Liver (tissue), 9 donors: ENCODE data around the gene CLPSL1. TPM values are rescaled to one million over a fixed set of nuclear protein-coding genes. Genes with fewer than 3 reads are reported as not detected.

Source experiments
- DNase-seq: peaks from one replicate; pipeline ENCODE4 v3.0.0-alpha.2; 2017; ENCODE audit warnings: low spot score
- H3K27ac ChIP-seq, 2 donors: one replicate each; pipeline ENCODE4 v1.7.0; 2013; ENCODE audit warnings: inconsistent platforms in 2 of 2, low read length in 2 of 2, control low read depth in 1 of 2, low read depth in 1 of 2, mild to moderate bottlenecking in 1 of 2
- H3K27me3 ChIP-seq, 4 donors: one replicate each; pipeline versions ENCODE4 v1.6.1 to v1.7.0; 2013; ENCODE audit warnings: low read length in 3 of 4, inconsistent platforms in 1 of 4, mild to moderate bottlenecking in 1 of 4, moderate library complexity in 1 of 4; ENCODE audit not compliant: control insufficient read depth in 4 of 4, insufficient read depth in 4 of 4
- H3K36me3 ChIP-seq, 4 donors: one replicate each; pipeline versions ENCODE4 v1.6.1 to v1.7.0; 2013; ENCODE audit warnings: low read length in 3 of 4, mild to moderate bottlenecking in 3 of 4, low read depth in 1 of 4, moderate library complexity in 1 of 4; ENCODE audit not compliant: control insufficient read depth in 4 of 4, insufficient read depth in 3 of 4
- H3K4me1 ChIP-seq, 4 donors: one replicate each; pipeline versions ENCODE4 v1.6.1 to v1.7.0; 2013; ENCODE audit warnings: low read length in 3 of 4, mild to moderate bottlenecking in 3 of 4, moderate library complexity in 1 of 4; ENCODE audit not compliant: control insufficient read depth in 4 of 4, insufficient read depth in 4 of 4
- H3K4me3 ChIP-seq, 3 donors: one replicate each; pipeline versions ENCODE4 v1.6.1 to v1.7.0; 2013; ENCODE audit warnings: low read length in 3 of 3, control low read depth in 1 of 3, low read depth in 1 of 3, mild to moderate bottlenecking in 1 of 3
- H3K9ac ChIP-seq, 2 donors: one replicate each; pipeline ENCODE4 v1.7.0; 2013; ENCODE audit warnings: low read length in 2 of 2, mild to moderate bottlenecking in 2 of 2, moderate library complexity in 2 of 2, control low read depth in 1 of 2, low read depth in 1 of 2
- H3K9me3 ChIP-seq, 4 donors: one replicate each; pipeline versions ENCODE4 v1.6.1 to v1.7.0; 2013; ENCODE audit warnings: low read length in 3 of 4; ENCODE audit not compliant: control insufficient read depth in 4 of 4
- ATF3 ChIP-seq: IDR thresholded peaks from 2 replicates; pipeline ENCODE4 v1.6.1; 2016; ENCODE audit warnings: antibody characterized with exemption
- EGR1 ChIP-seq, 2 donors: IDR thresholded peaks; 2 replicates each; pipeline ENCODE4 v1.6.1; 2016 to 2018; ENCODE audit warnings: antibody characterized with exemption in 2 of 2, low read depth in 2 of 2
- FOXA1 ChIP-seq: IDR thresholded peaks from 2 replicates; pipeline ENCODE4 v1.6.1; 2016; ENCODE audit warnings: antibody characterized with exemption
- FOXA2 ChIP-seq: IDR thresholded peaks from 2 replicates; pipeline ENCODE4 v1.6.1; 2016; ENCODE audit warnings: antibody characterized with exemption
- GABPA ChIP-seq, 2 donors: IDR thresholded peaks in 1 of 2; conservative IDR thresholded peaks in 1 of 2; 2 replicates each; pipeline ENCODE4 v1.6.1; 2016; ENCODE audit warnings: antibody characterized with exemption in 2 of 2, mild to moderate bottlenecking in 1 of 2, moderate library complexity in 1 of 2
- HNF4A ChIP-seq, 2 donors: conservative IDR thresholded peaks; 2 replicates each; pipeline ENCODE4 v1.6.1; 2016; ENCODE audit warnings: antibody characterized with exemption in 2 of 2, mild to moderate bottlenecking in 2 of 2
- HNF4G ChIP-seq: IDR thresholded peaks from 2 replicates; pipeline ENCODE4 v1.6.1; 2016; ENCODE audit warnings: antibody characterized with exemption
- JUND ChIP-seq, 2 donors: IDR thresholded peaks; 2 replicates each; pipeline ENCODE4 v1.6.1; 2016; ENCODE audit warnings: antibody characterized with exemption in 2 of 2
- NR2F2 ChIP-seq: IDR thresholded peaks from 2 replicates; pipeline ENCODE4 v1.6.1; 2016; ENCODE audit warnings: antibody characterized with exemption
- RAD21 ChIP-seq, 2 donors: IDR thresholded peaks; 2 replicates each; pipeline ENCODE4 v1.6.1; 2016; ENCODE audit warnings: antibody characterized with exemption in 2 of 2, mild to moderate bottlenecking in 2 of 2
- RXRA ChIP-seq, 2 donors: IDR thresholded peaks; 2 replicates each; pipeline ENCODE4 v1.6.1; 2017 to 2018; ENCODE audit warnings: antibody characterized with exemption in 2 of 2, mild to moderate bottlenecking in 1 of 2
- SP1 ChIP-seq: IDR thresholded peaks from 2 replicates; pipeline ENCODE4 v1.6.1; 2018; ENCODE audit warnings: antibody characterized with exemption, mild to moderate bottlenecking
- YY1 ChIP-seq: IDR thresholded peaks from 2 replicates; pipeline ENCODE4 v1.6.1; 2016; ENCODE audit warnings: antibody characterized with exemption, mild to moderate bottlenecking
- ZBTB33 ChIP-seq: IDR thresholded peaks from 2 replicates; pipeline ENCODE4 v1.6.1; 2016; ENCODE audit warnings: antibody characterized with exemption
- WGBS: extraction: QIAGEN DNeasy Blood & Tissue Kit; methylation state at CpG from one replicate; pipeline ENCODE4 v1.1.7; 2013; 5-methylcytosine and 5-hydroxymethylcytosine counted together
- polyA plus RNA-seq, 2 donors: library from polyadenylated mRNA; stranded (reverse) in 1 of 2; unstranded in 1 of 2; fragments of 200-250 nt in 1 of 2; fragments of >200 nt in 1 of 2; fragmentation: Nextera tagmentation in 1 of 2; extraction: Ambion mirVana in 1 of 2; gene quantifications; one replicate each; pipeline versions ENCODE4 v1.2.1 to v1.2.3, GENCODE V29; 2013 to 2015
- total RNA-seq, 2 donors: library from RNA; depleted of rRNA; stranded (reverse); fragments of >200 nt; gene quantifications; one replicate each; pipeline ENCODE4 v1.2.3, GENCODE V29; 2014
- TF ChIP-seq, protein P1 (sequence below): IDR thresholded peaks from 2 replicates; pipeline ENCODE4 v1.6.1; 2016; ENCODE audit warnings: antibody characterized with exemption
- TF ChIP-seq, protein P2 (sequence below): fragments of 150-350 bp; IDR thresholded peaks from 2 replicates; pipeline ENCODE4 v1.5.1; 2017; ENCODE audit warnings: improper control_type of control experiment, low read depth, low read length; ENCODE audit not compliant: missing input control
- TF ChIP-seq, protein P3 (sequence below): IDR thresholded peaks from 2 replicates; pipeline ENCODE4 v1.6.1; 2016; ENCODE audit warnings: antibody characterized with exemption, mild to moderate bottlenecking
- donor health status: healthy.
- donor health status: healthy.
- donor health status: healthy.
- donor health status: healthy.
- donor health status: healthy.

The CLPSL1 gene
- total and polyA plus RNA-seq, 4 donors, result not detected

GRCh38 chr6:35737413-35738211 lies 43.2 kb upstream of the CLPSL1 start:
- no peaks in the 10 kb centered on the region for H3K27me3 ChIP-seq
- no peak for TF ChIP-seq FOXA2
- peak; percentile 20 for TF ChIP-seq FOXA1
- TF ChIP-seq YY1, result peak; percentile 39
- TF ChIP-seq RXRA (IDR thresholded peaks at IDR 0.05), result peak in 1 of 2 donors; percentile 16
- TF ChIP-seq ATF3, result peak; percentile 90
- TF ChIP-seq, protein P1, sequence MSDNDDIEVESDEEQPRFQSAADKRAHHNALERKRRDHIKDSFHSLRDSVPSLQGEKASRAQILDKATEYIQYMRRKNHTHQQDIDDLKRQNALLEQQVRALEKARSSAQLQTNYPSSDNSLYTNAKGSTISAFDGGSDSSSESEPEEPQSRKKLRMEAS, result no peak
- TF ChIP-seq, protein P2, sequence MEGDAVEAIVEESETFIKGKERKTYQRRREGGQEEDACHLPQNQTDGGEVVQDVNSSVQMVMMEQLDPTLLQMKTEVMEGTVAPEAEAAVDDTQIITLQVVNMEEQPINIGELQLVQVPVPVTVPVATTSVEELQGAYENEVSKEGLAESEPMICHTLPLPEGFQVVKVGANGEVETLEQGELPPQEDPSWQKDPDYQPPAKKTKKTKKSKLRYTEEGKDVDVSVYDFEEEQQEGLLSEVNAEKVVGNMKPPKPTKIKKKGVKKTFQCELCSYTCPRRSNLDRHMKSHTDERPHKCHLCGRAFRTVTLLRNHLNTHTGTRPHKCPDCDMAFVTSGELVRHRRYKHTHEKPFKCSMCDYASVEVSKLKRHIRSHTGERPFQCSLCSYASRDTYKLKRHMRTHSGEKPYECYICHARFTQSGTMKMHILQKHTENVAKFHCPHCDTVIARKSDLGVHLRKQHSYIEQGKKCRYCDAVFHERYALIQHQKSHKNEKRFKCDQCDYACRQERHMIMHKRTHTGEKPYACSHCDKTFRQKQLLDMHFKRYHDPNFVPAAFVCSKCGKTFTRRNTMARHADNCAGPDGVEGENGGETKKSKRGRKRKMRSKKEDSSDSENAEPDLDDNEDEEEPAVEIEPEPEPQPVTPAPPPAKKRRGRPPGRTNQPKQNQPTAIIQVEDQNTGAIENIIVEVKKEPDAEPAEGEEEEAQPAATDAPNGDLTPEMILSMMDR, result peak; percentile 97
- peak; percentile 100 for TF ChIP-seq RAD21 (IDR thresholded peaks at IDR 0.05)
- DNase-seq, result no peak
- H3K9me3 ChIP-seq, result no peaks in the 10 kb centered on the region
- peaks cover 10 to 24% (median 22%) of the 10 kb centered on the region in 4 donors for H3K4me1 ChIP-seq
- no peak overlapping the region for H3K9ac ChIP-seq
- 52% methylated on average over 16 of the region's 16 CpGs for WGBS
- no peaks in the 10 kb centered on the region for H3K36me3 ChIP-seq
- no peak overlapping the region for H3K4me3 ChIP-seq
- no peak overlapping the region for H3K27ac ChIP-seq

- H3K9me3 ChIP-seq, result no peaks in the 10 kb centered on the region
- peaks cover 2 to 11% (median 9%) of the 10 kb centered on the region in 4 donors for H3K4me1 ChIP-seq
- WGBS, result 56% methylated on average over 5 of the region's 5 CpGs
- peak; percentile 43 for TF ChIP-seq ZBTB33
- TF ChIP-seq YY1, result peak; percentile 64
- TF ChIP-seq NR2F2, result no peak
- peak; percentile 88 to 93 for TF ChIP-seq HNF4A (conservative IDR thresholded peaks at IDR 0.05)
- peak; percentile 57 for TF ChIP-seq HNF4G
- TF ChIP-seq EGR1 (IDR thresholded peaks at IDR 0.05; ENCODE audit: low read depth in 2 of 2), result no peak
- TF ChIP-seq, protein P1, result peak; percentile 38
- peak in 1 of 2 donors; percentile 59 for TF ChIP-seq RXRA (IDR thresholded peaks at IDR 0.05)
- peak in 1 of 2 donors; percentile 40 for TF ChIP-seq RAD21 (IDR thresholded peaks at IDR 0.05)
- TF ChIP-seq, protein P3, sequence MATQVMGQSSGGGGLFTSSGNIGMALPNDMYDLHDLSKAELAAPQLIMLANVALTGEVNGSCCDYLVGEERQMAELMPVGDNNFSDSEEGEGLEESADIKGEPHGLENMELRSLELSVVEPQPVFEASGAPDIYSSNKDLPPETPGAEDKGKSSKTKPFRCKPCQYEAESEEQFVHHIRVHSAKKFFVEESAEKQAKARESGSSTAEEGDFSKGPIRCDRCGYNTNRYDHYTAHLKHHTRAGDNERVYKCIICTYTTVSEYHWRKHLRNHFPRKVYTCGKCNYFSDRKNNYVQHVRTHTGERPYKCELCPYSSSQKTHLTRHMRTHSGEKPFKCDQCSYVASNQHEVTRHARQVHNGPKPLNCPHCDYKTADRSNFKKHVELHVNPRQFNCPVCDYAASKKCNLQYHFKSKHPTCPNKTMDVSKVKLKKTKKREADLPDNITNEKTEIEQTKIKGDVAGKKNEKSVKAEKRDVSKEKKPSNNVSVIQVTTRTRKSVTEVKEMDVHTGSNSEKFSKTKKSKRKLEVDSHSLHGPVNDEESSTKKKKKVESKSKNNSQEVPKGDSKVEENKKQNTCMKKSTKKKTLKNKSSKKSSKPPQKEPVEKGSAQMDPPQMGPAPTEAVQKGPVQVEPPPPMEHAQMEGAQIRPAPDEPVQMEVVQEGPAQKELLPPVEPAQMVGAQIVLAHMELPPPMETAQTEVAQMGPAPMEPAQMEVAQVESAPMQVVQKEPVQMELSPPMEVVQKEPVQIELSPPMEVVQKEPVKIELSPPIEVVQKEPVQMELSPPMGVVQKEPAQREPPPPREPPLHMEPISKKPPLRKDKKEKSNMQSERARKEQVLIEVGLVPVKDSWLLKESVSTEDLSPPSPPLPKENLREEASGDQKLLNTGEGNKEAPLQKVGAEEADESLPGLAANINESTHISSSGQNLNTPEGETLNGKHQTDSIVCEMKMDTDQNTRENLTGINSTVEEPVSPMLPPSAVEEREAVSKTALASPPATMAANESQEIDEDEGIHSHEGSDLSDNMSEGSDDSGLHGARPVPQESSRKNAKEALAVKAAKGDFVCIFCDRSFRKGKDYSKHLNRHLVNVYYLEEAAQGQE, result peak; percentile 47
- TF ChIP-seq FOXA1, result no peak
- TF ChIP-seq SP1, result peak; percentile 90
- TF ChIP-seq GABPA (IDR thresholded peaks at IDR 0.05 in 1 of 2, conservative IDR thresholded peaks at IDR 0.05 in 1 of 2), result no peak
- no peak for TF ChIP-seq JUND (IDR thresholded peaks at IDR 0.05)
- H3K27ac ChIP-seq, result peak overlapping the region in 1 of 2 donors; percentile 59
- H3K27me3 ChIP-seq, result no peaks in the 10 kb centered on the region
- H3K9ac ChIP-seq, result no peak overlapping the region
- DNase-seq, result no peak
- H3K4me3 ChIP-seq, result no peak overlapping the region
- no peaks in the 10 kb centered on the region for H3K36me3 ChIP-seq
Measured at GRCh38 chr6:35739645-35740524, 40.9 kb upstream of the CLPSL1 start.
